ENCODE measurements around the gene PYM1.

PYM1 gene

GRCh38 chr12:55901881-55902490, 25.7 kb downstream of the PYM1 start:
- in situ Hi-C loops (cut with HindIII; ENCODE audit: low pct_ligation_motif_present, low sequenced_read_pairs) = no loop called here
- no peaks in the 10 kb centered on the region for H3K27me3 ChIP-seq (replicated peaks)
- no peak for DNase-seq
- no peak for TF ChIP-seq CTCF (IDR thresholded peaks at IDR 0.05; ENCODE audit: low read depth, low read length, missing control alignments)
- peaks cover 13% of the 10 kb centered on the region for H3K36me3 ChIP-seq (replicated peaks)
- no peak overlapping the region for H3K4me3 ChIP-seq (ENCODE audit: low read depth, low read length)
- H3K27ac ChIP-seq = no peak overlapping the region

GRCh38 chr12:55899082-55899481, 28.6 kb downstream of the PYM1 start:
- TF ChIP-seq CTCF (IDR thresholded peaks at IDR 0.05; ENCODE audit: low read depth, low read length, missing control alignments) = no peak
- Histone ChIP-seq H3K27ac (peak overlapping the region; percentile 37), H3K4me3 (ENCODE audit: low read depth, low read length) (no peak overlapping the region), H3K36me3 (replicated peaks) (peaks cover 13% of the 10 kb centered on the region), H3K27me3 (replicated peaks) (no peaks in the 10 kb centered on the region)
- DNase-seq = peak; percentile 54
- in situ Hi-C loops (cut with HindIII; ENCODE audit: low pct_ligation_motif_present, low sequenced_read_pairs) = no loop called here

- in situ Hi-C loops (cut with HindIII; ENCODE audit: low pct_ligation_motif_present, low sequenced_read_pairs) = no loop called here
- no peak for TF ChIP-seq CTCF (IDR thresholded peaks at IDR 0.05; ENCODE audit: low read depth, low read length, missing control alignments)
- H3K4me3 ChIP-seq (ENCODE audit: low read depth, low read length) = no peak overlapping the region
- H3K27me3 ChIP-seq (replicated peaks) = no peaks in the 10 kb centered on the region
- DNase-seq = no peak
- H3K36me3 ChIP-seq (replicated peaks) = no peaks in the 10 kb centered on the region
- H3K27ac ChIP-seq = no peak overlapping the region
These were observed 34.0 kb downstream of the PYM1 start for GRCh38 chr12:55893723-55894122.

- H3K27ac ChIP-seq = no peak overlapping the region
- H3K4me3 ChIP-seq (ENCODE audit: low read depth, low read length) = no peak overlapping the region
- no peak for TF ChIP-seq CTCF (IDR thresholded peaks at IDR 0.05; ENCODE audit: low read depth, low read length, missing control alignments)
- no peaks in the 10 kb centered on the region for H3K27me3 ChIP-seq (replicated peaks)
- no peak for DNase-seq
- in situ Hi-C loops (cut with HindIII; ENCODE audit: low pct_ligation_motif_present, low sequenced_read_pairs) = no loop called here
- no peaks in the 10 kb centered on the region for H3K36me3 ChIP-seq (replicated peaks)
These were observed 36.4 kb downstream of the PYM1 start for GRCh38 chr12:55891310-55891709.

GRCh38 chr12:55885113-55885512, 42.6 kb downstream of the PYM1 start:
- Histone ChIP-seq H3K27ac (no peak overlapping the region), H3K4me3 (ENCODE audit: low read depth, low read length) (no peak overlapping the region), H3K27me3 (replicated peaks) (no peaks in the 10 kb centered on the region), H3K36me3 (replicated peaks) (no peaks in the 10 kb centered on the region)
- TF ChIP-seq CTCF (IDR thresholded peaks at IDR 0.05; ENCODE audit: low read depth, low read length, missing control alignments) = no peak
- in situ Hi-C loops (cut with HindIII; ENCODE audit: low pct_ligation_motif_present, low sequenced_read_pairs) = no loop called here
- DNase-seq = no peak

- DNase-seq = no peak
- H3K27ac ChIP-seq = no peak overlapping the region
- in situ Hi-C loops (cut with HindIII; ENCODE audit: low pct_ligation_motif_present, low sequenced_read_pairs) = no loop called here
- TF ChIP-seq CTCF (IDR thresholded peaks at IDR 0.05; ENCODE audit: low read depth, low read length, missing control alignments) = no peak
- no peaks in the 10 kb centered on the region for H3K36me3 ChIP-seq (replicated peaks)
- H3K27me3 ChIP-seq (replicated peaks) = no peaks in the 10 kb centered on the region
- no peak overlapping the region for H3K4me3 ChIP-seq (ENCODE audit: low read depth, low read length)
These were observed 49.9 kb downstream of the PYM1 start for GRCh38 chr12:55877824-55878223.

Data from brain microvascular endothelial cell (primary cell).